H9 (cell line): Measurements from ENCODE around the gene HNMT. TPM values are rescaled to one million over a fixed set of nuclear protein-coding genes. Genes with fewer than 3 reads are reported as not detected.

Experiments
- DNase-seq: peaks from one replicate; pipeline ENCODE4 v3.0.0-alpha.2; 2017
- H2AFZ ChIP-seq: one replicate; pipeline ENCODE4 v1.6.1; 2013; ENCODE audit warnings: mild to moderate bottlenecking, low read length, control low read depth, moderate library complexity
- H2AK5ac ChIP-seq: 2 replicates; pipeline ENCODE4 v1.6.1; 2013; ENCODE audit warnings: low read length, control low read depth, mixed read lengths; ENCODE audit not compliant: insufficient read length
- H2BK120ac ChIP-seq: one replicate; pipeline ENCODE4 v1.6.1; 2013; ENCODE audit warnings: low read depth, mild to moderate bottlenecking, low read length, control low read depth, inconsistent platforms; ENCODE audit not compliant: poor library complexity, severe bottlenecking
- H2BK12ac ChIP-seq: 2 replicates; pipeline ENCODE4 v1.6.1; 2013; ENCODE audit warnings: low read length, control low read depth, mixed read lengths, low read depth; ENCODE audit not compliant: insufficient read length
- H2BK15ac ChIP-seq: 2 replicates; pipeline ENCODE4 v1.6.1; 2013; ENCODE audit warnings: low read depth, low read length, control low read depth
- H2BK20ac ChIP-seq: one replicate; pipeline ENCODE4 v1.6.1; 2013; ENCODE audit warnings: low read depth, mild to moderate bottlenecking, low read length, control low read depth, inconsistent platforms; ENCODE audit not compliant: poor library complexity, severe bottlenecking
- H2BK5ac ChIP-seq: 2 replicates; pipeline ENCODE4 v1.6.1; 2013; ENCODE audit warnings: low read length, control low read depth, mixed read lengths; ENCODE audit not compliant: insufficient read length
- H3K14ac ChIP-seq: 2 replicates; pipeline ENCODE4 v1.6.1; 2013; ENCODE audit warnings: low read length, control low read depth; ENCODE audit not compliant: insufficient read depth
- H3K18ac ChIP-seq: 2 replicates; pipeline ENCODE4 v1.6.1; 2013; ENCODE audit warnings: low read depth, mild to moderate bottlenecking, mixed read lengths, low read length, control low read depth; ENCODE audit not compliant: insufficient read length
- H3K23ac ChIP-seq: 2 replicates; pipeline ENCODE4 v1.6.1; 2013; ENCODE audit warnings: low read length, control low read depth, mixed read lengths, low read depth; ENCODE audit not compliant: insufficient read length
- H3K23me2 ChIP-seq: 2 replicates; pipeline ENCODE4 v1.6.1; 2013; ENCODE audit warnings: low read depth, mild to moderate bottlenecking, mixed read lengths, low read length, control low read depth; ENCODE audit not compliant: insufficient read length, poor library complexity, severe bottlenecking
- H3K27ac ChIP-seq: 2 replicates; pipeline ENCODE4 v1.5.1; 2013; ENCODE audit warnings: low read length, control low read depth, mixed read lengths, low read depth; ENCODE audit not compliant: insufficient read length
- H3K27me3 ChIP-seq: 2 replicates; pipeline ENCODE4 v1.6.1; 2013; ENCODE audit warnings: low read length, control low read depth, inconsistent platforms; ENCODE audit not compliant: insufficient read depth
- H3K4ac ChIP-seq: 2 replicates; pipeline ENCODE4 v1.6.1; 2013; ENCODE audit warnings: low read depth, mild to moderate bottlenecking, control low read depth, inconsistent platforms, low read length, moderate library complexity
- H3K4me1 ChIP-seq: 2 replicates; pipeline ENCODE4 v1.6.1; 2013; ENCODE audit warnings: low read length, control low read depth, inconsistent platforms; ENCODE audit not compliant: insufficient read depth
- H3K4me2 ChIP-seq: 2 replicates; pipeline ENCODE4 v1.6.1; 2013; ENCODE audit warnings: low read length, control low read depth, mixed read lengths; ENCODE audit not compliant: insufficient read length, insufficient read depth
- H3K56ac ChIP-seq: 2 replicates; pipeline ENCODE4 v1.6.1; 2013; ENCODE audit warnings: low read depth, mild to moderate bottlenecking, mixed read lengths, low read length, control low read depth; ENCODE audit not compliant: insufficient read length
- H3K79me1 ChIP-seq: 2 replicates; pipeline ENCODE4 v1.6.1; 2013; ENCODE audit warnings: low read depth, mild to moderate bottlenecking, moderate library complexity, low read length, control low read depth, inconsistent platforms; ENCODE audit not compliant: insufficient read depth, poor library complexity, severe bottlenecking
- H3K79me2 ChIP-seq: 2 replicates; pipeline ENCODE4 v1.6.1; 2013; ENCODE audit warnings: low read length, control low read depth, inconsistent platforms; ENCODE audit not compliant: insufficient read depth
- H3K9ac ChIP-seq: 2 replicates; pipeline ENCODE4 v1.6.1; 2013; ENCODE audit warnings: low read length, control low read depth, mixed read lengths; ENCODE audit not compliant: insufficient read length; ENCODE audit errors: extremely low read depth
- H3K9me3 ChIP-seq: one replicate; pipeline ENCODE4 v1.6.1; 2013; ENCODE audit warnings: low read depth, low read length, inconsistent platforms; ENCODE audit not compliant: control insufficient read depth
- H3T11ph ChIP-seq: one replicate; pipeline ENCODE4 v1.6.1; 2013; ENCODE audit warnings: mild to moderate bottlenecking, low read length, control low read depth, inconsistent platforms
- H4K20me1 ChIP-seq: one replicate; pipeline ENCODE4 v1.6.1; 2013; ENCODE audit not compliant: control insufficient read depth, insufficient read length, insufficient read depth
- H4K5ac ChIP-seq: 2 replicates; pipeline ENCODE4 v1.6.1; 2013; ENCODE audit warnings: low read depth, mild to moderate bottlenecking, mixed read lengths, low read length, control low read depth; ENCODE audit not compliant: insufficient read length
- H4K8ac ChIP-seq: replicated peaks from 2 replicates; pipeline ENCODE4 v1.6.1; 2013; ENCODE audit warnings: low read length, control low read depth, mixed read lengths, low read depth; ENCODE audit not compliant: insufficient read length
- H4K91ac ChIP-seq: 2 replicates; pipeline ENCODE4 v1.6.1; 2013; ENCODE audit warnings: low read depth, mild to moderate bottlenecking, moderate library complexity, mixed read lengths, low read length, control low read depth; ENCODE audit not compliant: insufficient read length
- H3K27ac Mint-ChIP-seq, 3 experiments: 2 replicates in 2 of 3; 3 replicates in 1 of 3; pipeline ENCODE4 v1.8.0; 2020 to 2021; ENCODE audit warnings: mixed read lengths in 3 of 3, mild to moderate bottlenecking in 1 of 3, moderate library complexity in 1 of 3
- H3K27me3 Mint-ChIP-seq: 2 replicates; pipeline ENCODE4 v1.8.0; 2021; ENCODE audit warnings: low read depth, mild to moderate bottlenecking, moderate library complexity, mixed read lengths
- H3K36me3 Mint-ChIP-seq, 3 experiments: 2 replicates in 2 of 3; 3 replicates in 1 of 3; pipeline ENCODE4 v1.8.0; 2020 to 2021; ENCODE audit warnings: low read depth in 3 of 3, mixed read lengths in 3 of 3; ENCODE audit not compliant: insufficient read depth in 1 of 3
- H3K4me1 Mint-ChIP-seq, 2 experiments: 2 replicates each; pipeline ENCODE4 v1.8.0; 2020; ENCODE audit warnings: mixed read lengths in 2 of 2
- H3K4me3 Mint-ChIP-seq, 2 experiments: 2 replicates in 1 of 2; 3 replicates in 1 of 2; pipeline ENCODE4 v1.8.0; 2020 to 2021; ENCODE audit warnings: mild to moderate bottlenecking in 2 of 2, mixed read lengths in 2 of 2, moderate library complexity in 1 of 2
- H3K9me3 Mint-ChIP-seq, 2 experiments: 2 replicates in 1 of 2; 3 replicates in 1 of 2; pipeline ENCODE4 v1.8.0; 2020; ENCODE audit warnings: mild to moderate bottlenecking in 2 of 2, mixed read lengths in 2 of 2, moderate library complexity in 1 of 2
- WGBS: extraction: QIAGEN DNeasy Blood & Tissue Kit; methylation state at CpG from one replicate; pipeline ENCODE4 v1.1.7; 2013; ENCODE audit warnings: missing lambda C conversion rate, low lambda C conversion rate, mixed read lengths; ENCODE audit not compliant: insufficient read length; ENCODE audit errors: extremely low coverage; 5-methylcytosine and 5-hydroxymethylcytosine counted together
- total RNA-seq: library from RNA; stranded (reverse); gene quantifications from 2 replicates; pipeline ENCODE4 v1.2.1, GENCODE V29; 2021
- TF ChIP-seq, protein P1 (sequence below): fragments of 200-600 bp; sonication (generic); conservative IDR thresholded peaks from 3 replicates; pipeline ENCODE4 v1.8.0; 2021; ENCODE audit warnings: antibody characterized with exemption, mild to moderate bottlenecking

The HNMT gene
- total RNA-seq, 1 experiment from 2014 or later: 1.3 TPM

GRCh38 chr2:137948894-137949293 lies 15.4 kb upstream of the HNMT start:
- no peaks in the 10 kb centered on the region; the same call in 1 of the 2 replicates for H3K27me3 ChIP-seq
- no peaks in the 10 kb centered on the region for H3K4me1 ChIP-seq
- H4K91ac ChIP-seq: no peak overlapping the region
- no peak overlapping the region for H2AK5ac ChIP-seq
- no peaks in the 10 kb centered on the region for H4K20me1 ChIP-seq
- Mint-ChIP-seq H3K36me3 (no peaks in the 10 kb centered on the region), H3K4me3 (no peak overlapping the region), H3K27me3 (peaks cover 25% of the 10 kb centered on the region), H3K27ac (no peak overlapping the region), H3K4me1 (peaks cover 24% of the 10 kb centered on the region in 2 experiments), H3K9me3 (no peaks in the 10 kb centered on the region)
- H4K8ac ChIP-seq: no peak overlapping the region
- H2AFZ ChIP-seq: no peak overlapping the region
- no peaks in the 10 kb centered on the region for H3K9me3 ChIP-seq
- H3T11ph ChIP-seq: no peak overlapping the region
- H2BK15ac ChIP-seq: no peak overlapping the region
- H3K23ac ChIP-seq: no peak overlapping the region
- H3K79me1 ChIP-seq: no peaks in the 10 kb centered on the region
- no peak for DNase-seq
- no peaks in the 10 kb centered on the region for H3K23me2 ChIP-seq
- no peak overlapping the region for H2BK120ac ChIP-seq
- H4K5ac ChIP-seq: no peak overlapping the region
- H3K18ac ChIP-seq: no peak overlapping the region
- H3K4ac ChIP-seq: no peak overlapping the region
- no CpG with 5 or more reads among the region's 7 CpGs for WGBS
- H2BK20ac ChIP-seq: no peak overlapping the region
- no peak overlapping the region for H2BK5ac ChIP-seq
- H2BK12ac ChIP-seq: no peak overlapping the region
- no peak overlapping the region for H3K14ac ChIP-seq
- TF ChIP-seq, protein P1, sequence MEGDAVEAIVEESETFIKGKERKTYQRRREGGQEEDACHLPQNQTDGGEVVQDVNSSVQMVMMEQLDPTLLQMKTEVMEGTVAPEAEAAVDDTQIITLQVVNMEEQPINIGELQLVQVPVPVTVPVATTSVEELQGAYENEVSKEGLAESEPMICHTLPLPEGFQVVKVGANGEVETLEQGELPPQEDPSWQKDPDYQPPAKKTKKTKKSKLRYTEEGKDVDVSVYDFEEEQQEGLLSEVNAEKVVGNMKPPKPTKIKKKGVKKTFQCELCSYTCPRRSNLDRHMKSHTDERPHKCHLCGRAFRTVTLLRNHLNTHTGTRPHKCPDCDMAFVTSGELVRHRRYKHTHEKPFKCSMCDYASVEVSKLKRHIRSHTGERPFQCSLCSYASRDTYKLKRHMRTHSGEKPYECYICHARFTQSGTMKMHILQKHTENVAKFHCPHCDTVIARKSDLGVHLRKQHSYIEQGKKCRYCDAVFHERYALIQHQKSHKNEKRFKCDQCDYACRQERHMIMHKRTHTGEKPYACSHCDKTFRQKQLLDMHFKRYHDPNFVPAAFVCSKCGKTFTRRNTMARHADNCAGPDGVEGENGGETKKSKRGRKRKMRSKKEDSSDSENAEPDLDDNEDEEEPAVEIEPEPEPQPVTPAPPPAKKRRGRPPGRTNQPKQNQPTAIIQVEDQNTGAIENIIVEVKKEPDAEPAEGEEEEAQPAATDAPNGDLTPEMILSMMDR: no peak
- no peak overlapping the region for H3K27ac ChIP-seq
- no peaks in the 10 kb centered on the region for H3K79me2 ChIP-seq
- H3K4me2 ChIP-seq: no peak overlapping the region
- H3K56ac ChIP-seq: no peak overlapping the region
- no peak overlapping the region for H3K9ac ChIP-seq
